ENCODE results near the gene CCL28.
"Not testable (repeated sequence)": the region's sequence is repeated elsewhere in the genome, so short reads cannot be mapped to it uniquely, and the experiment has no call there.

CCL28 gene

GRCh38 chr5:43418561-43418960 is 6.4 kb upstream of the CCL28 start:
- Mint-ChIP-seq H3K4me3 (no peak overlapping the region), H3K4me1 (no peaks in the 10 kb centered on the region), H3K27ac (no peak overlapping the region), H3K27me3 (peaks cover 3% of the 10 kb centered on the region), H3K9me3 (no peaks in the 10 kb centered on the region), H3K36me3 (ENCODE audit: low read depth) (no peaks in the 10 kb centered on the region)
- ATAC-seq (no peak), DNase-seq (no peak)

GRCh38 chr5:43416803-43417394 is 4.7 kb upstream of the CCL28 start:
- H3K36me3 Mint-ChIP-seq (ENCODE audit: low read depth): no peaks in the 10 kb centered on the region
- ATAC-seq (no peak), DNase-seq (no peak)
- no peak overlapping the region for H3K27ac Mint-ChIP-seq
- no peaks in the 10 kb centered on the region for H3K4me1 Mint-ChIP-seq
- H3K9me3 Mint-ChIP-seq: no peaks in the 10 kb centered on the region
- peaks cover 3% of the 10 kb centered on the region for H3K27me3 Mint-ChIP-seq
- H3K4me3 Mint-ChIP-seq: no peak overlapping the region

GRCh38 chr5:43415935-43416802 is 4.0 kb upstream of the CCL28 start:
- no peaks in the 10 kb centered on the region for H3K36me3 Mint-ChIP-seq (ENCODE audit: low read depth)
- no peak overlapping the region for H3K4me3 Mint-ChIP-seq
- ATAC-seq: no peak
- no peaks in the 10 kb centered on the region for H3K27me3 Mint-ChIP-seq
- no peak for DNase-seq
- no peaks in the 10 kb centered on the region for H3K9me3 Mint-ChIP-seq
- no peak overlapping the region for H3K27ac Mint-ChIP-seq
- H3K4me1 Mint-ChIP-seq: no peaks in the 10 kb centered on the region

GRCh38 chr5:43413966-43414365 is 1.8 kb upstream of the CCL28 start:
- Mint-ChIP-seq H3K27ac (no peak overlapping the region), H3K4me3 (no peak overlapping the region), H3K4me1 (no peaks in the 10 kb centered on the region), H3K36me3 (ENCODE audit: low read depth) (no peaks in the 10 kb centered on the region), H3K9me3 (no peaks in the 10 kb centered on the region), H3K27me3 (no peaks in the 10 kb centered on the region)
- no peak for ATAC-seq
- DNase-seq: no peak

GRCh38 chr5:43412644-43413043 is 453 bp upstream of the CCL28 start:
- Mint-ChIP-seq H3K4me3 (no peak overlapping the region), H3K27ac (no peak overlapping the region), H3K4me1 (no peaks in the 10 kb centered on the region), H3K36me3 (ENCODE audit: low read depth) (no peaks in the 10 kb centered on the region), H3K27me3 (no peaks in the 10 kb centered on the region), H3K9me3 (no peaks in the 10 kb centered on the region)
- DNase-seq (no peak), ATAC-seq (no peak)

- H3K4me3 Mint-ChIP-seq: no peak overlapping the region
- H3K36me3 Mint-ChIP-seq (ENCODE audit: low read depth): no peaks in the 10 kb centered on the region
- DNase-seq (no peak), ATAC-seq (no peak)
- H3K27me3 Mint-ChIP-seq: no peaks in the 10 kb centered on the region
- H3K27ac Mint-ChIP-seq: no peak overlapping the region
- peaks cover 6% of the 10 kb centered on the region for H3K9me3 Mint-ChIP-seq
- no peaks in the 10 kb centered on the region for H3K4me1 Mint-ChIP-seq
Observed at GRCh38 chr5:43411495-43411894, 696 bp downstream of the CCL28 start.

- Mint-ChIP-seq H3K27me3 (no peaks in the 10 kb centered on the region), H3K27ac (no peak overlapping the region), H3K4me1 (no peaks in the 10 kb centered on the region), H3K36me3 (ENCODE audit: low read depth) (no peaks in the 10 kb centered on the region), H3K9me3 (peaks cover 9% of the 10 kb centered on the region), H3K4me3 (no peak overlapping the region)
- ATAC-seq (no peak), DNase-seq (no peak)
Observed at GRCh38 chr5:43410414-43410813, 1.8 kb downstream of the CCL28 start.

GRCh38 chr5:43409809-43410271 is 2.4 kb downstream of the CCL28 start:
- Mint-ChIP-seq H3K4me1 (no peaks in the 10 kb centered on the region), H3K36me3 (ENCODE audit: low read depth) (no peaks in the 10 kb centered on the region), H3K9me3 (peaks cover 15% of the 10 kb centered on the region), H3K4me3 (no peak overlapping the region), H3K27ac (no peak overlapping the region), H3K27me3 (no peaks in the 10 kb centered on the region)
- no peak for DNase-seq
- ATAC-seq: no peak

- Mint-ChIP-seq H3K36me3 (ENCODE audit: low read depth) (peaks cover 13% of the 10 kb centered on the region), H3K9me3 (peaks cover 31% of the 10 kb centered on the region), H3K4me1 (peaks cover 12% of the 10 kb centered on the region)
- H3K27ac Mint-ChIP-seq, H3K4me3 Mint-ChIP-seq, ATAC-seq, H3K27me3 Mint-ChIP-seq, DNase-seq: not testable (repeated sequence)
Observed at GRCh38 chr5:43402524-43403066, 9.6 kb downstream of the CCL28 start.

GRCh38 chr5:43401827-43402226 is 10.4 kb downstream of the CCL28 start:
- no peak overlapping the region for H3K27ac Mint-ChIP-seq
- peaks cover 13% of the 10 kb centered on the region for H3K36me3 Mint-ChIP-seq (ENCODE audit: low read depth)
- peaks cover 14% of the 10 kb centered on the region for H3K4me1 Mint-ChIP-seq

GRCh38 chr5:43400082-43400481 is 12.1 kb downstream of the CCL28 start:
- Mint-ChIP-seq H3K4me3 (no peak overlapping the region), H3K27ac (no peak overlapping the region), H3K4me1 (peaks cover 29% of the 10 kb centered on the region), H3K27me3 (peaks cover 1% of the 10 kb centered on the region), H3K36me3 (ENCODE audit: low read depth) (peaks cover 13% of the 10 kb centered on the region), H3K9me3 (peaks cover 18% of the 10 kb centered on the region)
- DNase-seq: no peak
- ATAC-seq: no peak

More at GRCh38 chr5:43401827-43402226, 10.4 kb downstream of the CCL28 start:
- no peak overlapping the region for H3K4me3 Mint-ChIP-seq
- ATAC-seq: no peak
- DNase-seq: no peak
- peaks cover 1% of the 10 kb centered on the region for H3K27me3 Mint-ChIP-seq
- H3K9me3 Mint-ChIP-seq: peaks cover 28% of the 10 kb centered on the region

GRCh38 chr5:43396762-43397304 is 15.4 kb downstream of the CCL28 start:
- peak overlapping the region; percentile 96 for H3K27ac Mint-ChIP-seq
- ATAC-seq (peak; percentile 99), DNase-seq (peak; percentile 74)
- H3K36me3 Mint-ChIP-seq (ENCODE audit: low read depth): peaks cover 7% of the 10 kb centered on the region
- no peaks in the 10 kb centered on the region for H3K27me3 Mint-ChIP-seq
- peaks cover 40% of the 10 kb centered on the region for H3K4me1 Mint-ChIP-seq
- peak overlapping the region; percentile 94 for H3K4me3 Mint-ChIP-seq
- no peaks in the 10 kb centered on the region for H3K9me3 Mint-ChIP-seq

GRCh38 chr5:43390471-43390870 is 21.7 kb downstream of the CCL28 start:
- Mint-ChIP-seq H3K4me1 (peaks cover 28% of the 10 kb centered on the region), H3K36me3 (ENCODE audit: low read depth) (peaks cover 8% of the 10 kb centered on the region), H3K9me3 (no peaks in the 10 kb centered on the region), H3K27ac (no peak overlapping the region), H3K27me3 (no peaks in the 10 kb centered on the region), H3K4me3 (no peak overlapping the region)
- ATAC-seq (no peak), DNase-seq (no peak)

GRCh38 chr5:43389679-43390329 is 22.4 kb downstream of the CCL28 start:
- H3K4me3 Mint-ChIP-seq: no peak overlapping the region
- H3K9me3 Mint-ChIP-seq: no peaks in the 10 kb centered on the region
- H3K27me3 Mint-ChIP-seq: no peaks in the 10 kb centered on the region
- H3K4me1 Mint-ChIP-seq: peaks cover 25% of the 10 kb centered on the region
- ATAC-seq: peak; percentile 69
- DNase-seq: peak; percentile 37
- H3K27ac Mint-ChIP-seq: no peak overlapping the region
- peaks cover 8% of the 10 kb centered on the region for H3K36me3 Mint-ChIP-seq (ENCODE audit: low read depth)

Measured in activated naive CD8-positive, alpha-beta T cell treated with anti-CD3 and anti-CD28 coated beads, Interleukin-2, amount 50 U/mL, for 24 hours (primary cell).